ENCODE measurements around the gene PTPN3. TPM values are rescaled to one million over a fixed set of nuclear protein-coding genes. Genes with fewer than 3 reads are reported as not detected.
A peak's percentile ranks its signal among the peaks of the same experiment; 100 is the strongest.

Gene PTPN3
- total RNA-seq, 4 donors from 2014 or later, result 31.6 to 64.0 (median 38.7) TPM

DNA sequence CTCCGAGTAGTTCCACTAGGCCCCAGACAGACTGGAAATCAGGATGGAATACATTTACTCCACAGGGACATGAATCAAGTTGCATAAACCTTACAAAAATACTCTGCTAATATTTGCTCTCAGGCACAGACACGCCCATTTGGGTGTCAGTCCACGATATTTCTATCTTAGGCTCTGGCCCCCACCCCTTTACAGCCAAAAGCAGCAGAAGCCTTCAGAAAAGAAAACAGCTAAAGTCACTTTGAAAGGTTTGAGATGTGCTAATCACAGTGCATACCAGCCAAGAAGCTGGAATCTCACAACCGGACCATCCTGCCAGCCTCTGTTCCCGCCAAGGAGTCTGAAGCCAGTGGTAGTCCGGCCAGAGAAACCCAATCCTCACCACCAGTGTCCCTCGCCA, 22.6 kb downstream of the PTPN3 start:
- peak in 1 of 2 donors; percentile 54 for DNase-seq (ENCODE audit: low spot score in 2 of 2)
- no peaks in the 10 kb centered on the region for H3K36me3 ChIP-seq
- 41% methylated on average over 7 of the region's 7 CpGs for WGBS
- H3K27me3 ChIP-seq, result peaks cover 3% of the 10 kb centered on the region
- H3K4me3 ChIP-seq, result no peak overlapping the region
- H3K9me3 ChIP-seq, result no peaks in the 10 kb centered on the region
- no peak overlapping the region for H3K27ac ChIP-seq
- H3K4me1 ChIP-seq, result peaks cover 57% of the 10 kb centered on the region
- TF ChIP-seq POLR2A (IDR thresholded peaks at IDR 0.05) (no peak), POLR2AphosphoS5 (IDR thresholded peaks at IDR 0.05) (no peak), EP300 (IDR thresholded peaks at IDR 0.05) (no peak)
- TF ChIP-seq, protein P1, sequence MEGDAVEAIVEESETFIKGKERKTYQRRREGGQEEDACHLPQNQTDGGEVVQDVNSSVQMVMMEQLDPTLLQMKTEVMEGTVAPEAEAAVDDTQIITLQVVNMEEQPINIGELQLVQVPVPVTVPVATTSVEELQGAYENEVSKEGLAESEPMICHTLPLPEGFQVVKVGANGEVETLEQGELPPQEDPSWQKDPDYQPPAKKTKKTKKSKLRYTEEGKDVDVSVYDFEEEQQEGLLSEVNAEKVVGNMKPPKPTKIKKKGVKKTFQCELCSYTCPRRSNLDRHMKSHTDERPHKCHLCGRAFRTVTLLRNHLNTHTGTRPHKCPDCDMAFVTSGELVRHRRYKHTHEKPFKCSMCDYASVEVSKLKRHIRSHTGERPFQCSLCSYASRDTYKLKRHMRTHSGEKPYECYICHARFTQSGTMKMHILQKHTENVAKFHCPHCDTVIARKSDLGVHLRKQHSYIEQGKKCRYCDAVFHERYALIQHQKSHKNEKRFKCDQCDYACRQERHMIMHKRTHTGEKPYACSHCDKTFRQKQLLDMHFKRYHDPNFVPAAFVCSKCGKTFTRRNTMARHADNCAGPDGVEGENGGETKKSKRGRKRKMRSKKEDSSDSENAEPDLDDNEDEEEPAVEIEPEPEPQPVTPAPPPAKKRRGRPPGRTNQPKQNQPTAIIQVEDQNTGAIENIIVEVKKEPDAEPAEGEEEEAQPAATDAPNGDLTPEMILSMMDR (IDR thresholded peaks at IDR 0.05), result no peak

DNA sequence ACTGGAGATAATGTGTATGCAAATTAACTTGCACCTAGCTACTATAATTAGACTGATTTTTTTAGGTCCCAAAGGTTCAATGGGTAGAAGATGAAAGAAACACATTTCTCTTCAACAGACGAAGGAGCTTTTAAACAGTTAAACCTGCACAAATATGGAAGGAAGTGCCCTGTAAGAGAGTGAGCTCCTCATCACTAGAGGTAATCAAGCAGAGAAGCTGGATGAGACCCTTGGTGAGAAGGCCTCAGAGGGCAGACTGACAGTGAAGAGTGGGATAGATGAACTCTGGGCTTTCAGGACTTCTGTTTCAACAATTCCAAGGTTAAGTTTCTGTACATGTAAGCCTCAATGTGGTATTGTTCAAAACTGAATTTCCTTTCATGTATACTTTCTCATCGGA, 23.2 kb downstream of the PTPN3 start:
- Histone ChIP-seq H3K4me3 (no peak overlapping the region), H3K4me1 (peaks cover 61% of the 10 kb centered on the region), H3K27ac (no peak overlapping the region), H3K36me3 (no peaks in the 10 kb centered on the region), H3K9me3 (no peaks in the 10 kb centered on the region), H3K27me3 (no peaks in the 10 kb centered on the region)
- DNase-seq (ENCODE audit: low spot score in 2 of 2), result no peak
- WGBS, result 78% methylated on average over 2 of the region's 2 CpGs
- TF ChIP-seq, protein P1 (IDR thresholded peaks at IDR 0.05), result no peak
- TF ChIP-seq EP300 (IDR thresholded peaks at IDR 0.05) (no peak), POLR2AphosphoS5 (IDR thresholded peaks at IDR 0.05) (no peak)

DNA sequence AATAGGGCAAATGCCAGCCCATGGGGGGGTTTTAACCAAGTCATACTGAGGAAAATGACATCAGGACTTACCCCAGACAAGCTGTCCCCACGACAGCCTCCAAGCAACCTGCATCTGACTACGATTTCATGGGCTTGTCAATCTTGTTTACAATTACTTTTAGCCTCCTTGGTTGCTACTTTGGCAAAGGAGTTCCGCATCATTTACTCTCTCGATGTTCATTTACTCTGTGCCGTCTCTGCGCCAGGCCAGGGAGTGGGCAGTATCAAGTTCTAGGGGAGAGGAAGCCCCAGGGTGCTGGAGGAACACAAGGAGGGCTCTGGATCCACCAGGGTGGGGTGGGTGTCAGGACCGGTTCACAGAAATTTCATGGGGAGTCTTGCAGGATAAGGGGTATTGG, 23.9 kb downstream of the PTPN3 start:
- TF ChIP-seq, protein P1 (IDR thresholded peaks at IDR 0.05), result no peak
- TF ChIP-seq EP300 (IDR thresholded peaks at IDR 0.05), result no peak
- WGBS, result 81% methylated on average over 7 of the region's 7 CpGs
- peaks cover 67% of the 10 kb centered on the region for H3K4me1 ChIP-seq
- H3K27ac ChIP-seq, result no peak overlapping the region
- H3K27me3 ChIP-seq, result no peaks in the 10 kb centered on the region
- no peak overlapping the region for H3K4me3 ChIP-seq
- no peak for DNase-seq (ENCODE audit: low spot score in 2 of 2)
- H3K36me3 ChIP-seq, result no peaks in the 10 kb centered on the region
- H3K9me3 ChIP-seq, result no peaks in the 10 kb centered on the region

DNA sequence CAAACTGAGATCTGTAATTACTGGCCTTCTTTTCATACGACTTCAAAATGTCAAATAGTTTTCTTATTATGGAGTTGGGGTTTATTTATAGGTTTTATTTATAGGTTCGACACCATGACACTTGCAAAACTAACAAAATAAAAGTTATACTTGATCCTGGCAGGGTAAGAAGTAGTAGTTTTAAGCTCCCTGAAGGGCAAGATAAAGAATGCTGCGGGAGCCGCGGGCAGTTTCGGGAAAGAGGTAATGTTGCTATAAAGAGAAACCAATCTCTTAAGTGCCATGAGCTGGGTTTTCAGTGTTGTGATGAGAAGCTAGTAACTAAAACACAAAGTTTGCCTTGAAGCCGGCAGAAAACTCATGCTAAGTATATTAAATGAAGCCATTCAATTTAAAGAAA, 24.8 kb downstream of the PTPN3 start:
- TF ChIP-seq POLR2AphosphoS5 (IDR thresholded peaks at IDR 0.05) (no peak), EP300 (IDR thresholded peaks at IDR 0.05) (no peak), POLR2A (IDR thresholded peaks at IDR 0.05) (no peak)
- TF ChIP-seq, protein P1 (IDR thresholded peaks at IDR 0.05), result no peak
- 51% methylated on average over 7 of the region's 7 CpGs for WGBS
- H3K4me1 ChIP-seq, result peaks cover 69% of the 10 kb centered on the region
- no peak for DNase-seq (ENCODE audit: low spot score in 2 of 2)
- peak overlapping the region; percentile 7 for H3K4me3 ChIP-seq
- H3K27me3 ChIP-seq, result no peaks in the 10 kb centered on the region
- no peaks in the 10 kb centered on the region for H3K9me3 ChIP-seq
- no peak overlapping the region for H3K27ac ChIP-seq
- no peaks in the 10 kb centered on the region for H3K36me3 ChIP-seq

DNA sequence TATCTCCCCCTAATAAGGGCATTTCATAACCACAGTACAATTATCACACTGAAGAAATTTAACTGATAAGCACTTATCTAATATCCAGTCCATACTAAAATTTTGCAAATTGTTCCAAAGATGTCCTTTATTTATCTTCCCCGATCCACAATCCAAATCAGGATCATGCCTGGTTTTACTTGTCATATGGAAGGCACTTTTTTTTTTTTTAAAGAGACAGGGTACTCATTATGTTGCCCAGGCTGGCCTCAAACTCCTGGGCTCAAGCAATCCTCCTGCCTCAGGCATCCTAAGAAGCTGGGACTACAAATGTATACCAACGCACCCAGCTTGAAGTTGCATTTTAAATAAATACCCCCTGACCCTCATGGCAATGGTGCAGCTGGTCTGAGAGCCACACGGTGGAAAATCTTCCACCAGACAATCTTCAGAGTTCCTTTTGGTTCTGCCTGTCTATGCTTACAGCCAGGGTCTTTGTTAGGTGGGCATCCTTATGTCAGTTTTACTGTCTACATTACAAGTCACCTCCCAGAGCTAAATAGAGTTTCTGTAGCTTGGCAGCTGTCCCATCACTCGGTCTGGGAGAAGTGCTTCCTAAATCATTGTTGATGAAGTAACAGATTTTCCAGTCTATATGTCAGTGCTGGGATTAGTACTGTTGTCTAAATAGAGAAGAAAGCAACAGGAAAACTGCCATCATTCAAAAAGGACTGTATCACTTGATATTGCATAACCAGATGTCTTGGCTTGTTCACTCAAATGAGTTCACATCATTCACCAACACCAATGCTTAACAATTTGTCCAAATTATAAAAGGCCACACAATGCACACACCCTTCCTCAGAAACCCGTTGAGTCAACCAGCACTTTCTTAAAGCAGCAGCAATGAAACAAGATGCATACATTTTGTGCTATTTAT, 26.4 kb downstream of the PTPN3 start:
- no peak overlapping the region for H3K4me3 ChIP-seq
- H3K9me3 ChIP-seq, result no peaks in the 10 kb centered on the region
- no peaks in the 10 kb centered on the region for H3K36me3 ChIP-seq
- peaks cover 73% of the 10 kb centered on the region for H3K4me1 ChIP-seq
- H3K27ac ChIP-seq, result no peak overlapping the region
- WGBS, result 28% methylated on average over 5 of the region's 5 CpGs
- TF ChIP-seq POLR2A (IDR thresholded peaks at IDR 0.05), result no peak
- no peak for TF ChIP-seq POLR2AphosphoS5 (IDR thresholded peaks at IDR 0.05)
- TF ChIP-seq, protein P1 (IDR thresholded peaks at IDR 0.05), result no peak
- TF ChIP-seq EP300 (IDR thresholded peaks at IDR 0.05), result no peak
- DNase-seq (ENCODE audit: low spot score in 2 of 2), result no peak
- no peaks in the 10 kb centered on the region for H3K27me3 ChIP-seq
